SU-DHL-6 (cell line): ENCODE measurements around the gene RGS17.

ENCODE experiments used
- H2AFZ ChIP-seq: fragments of 200-600 bp; sonication (generic); 2 replicates; pipeline ENCODE4 v1.6.1; 2014; ENCODE audit warnings: low read depth, mild to moderate bottlenecking, moderate library complexity, mixed read lengths, antibody characterized with exemption, low read length; ENCODE audit not compliant: severe bottlenecking
- H3F3A ChIP-seq: fragments of 200-600 bp; shearing (Covaris generic); 2 replicates; pipeline ENCODE4 v1.6.0; 2016; ENCODE audit warnings: antibody characterized with exemption, mild to moderate bottlenecking; ENCODE audit not compliant: insufficient read depth
- H3K27ac ChIP-seq: fragments of 200-600 bp; sonication (generic); 2 replicates; pipeline ENCODE4 v1.5.1; 2016; ENCODE audit warnings: low read depth, mild to moderate bottlenecking, low read length, moderate library complexity, mixed read lengths
- H3K27me3 ChIP-seq: fragments of 200-600 bp; sonication (generic), shearing (Covaris generic); 2 replicates; pipeline ENCODE4 v1.6.0; 2014; ENCODE audit warnings: mild to moderate bottlenecking, low read length
- H3K36me3 ChIP-seq: fragments of 200-600 bp; sonication (generic); 2 replicates; pipeline ENCODE4 v1.6.1; 2014; ENCODE audit warnings: mild to moderate bottlenecking, low read length, mixed read lengths
- H3K4me2 ChIP-seq: fragments of 300-600, 200-600 bp; shearing (Covaris generic), sonication (generic); 2 replicates; pipeline ENCODE4 v1.6.0; 2014; ENCODE audit warnings: low read length, low read depth, mild to moderate bottlenecking; ENCODE audit not compliant: poor library complexity, severe bottlenecking
- H3K4me3 ChIP-seq: fragments of 200-600 bp; sonication (generic); 2 replicates; pipeline ENCODE4 v1.5.1; 2014; ENCODE audit warnings: antibody characterized with exemption, low read length, mild to moderate bottlenecking, mixed read lengths; ENCODE audit not compliant: insufficient read depth, poor library complexity, severe bottlenecking
- H3K79me2 ChIP-seq: fragments of 200-600 bp; sonication (generic); 2 replicates; pipeline ENCODE4 v1.6.1; 2014; ENCODE audit warnings: mild to moderate bottlenecking, low read length, moderate library complexity; ENCODE audit not compliant: insufficient read depth
- H3K9ac ChIP-seq: fragments of 200-600 bp; sonication (generic); 2 replicates; pipeline ENCODE4 v1.7.0; 2014; ENCODE audit warnings: mild to moderate bottlenecking, low read length
- H3K9me2 ChIP-seq: fragments of 200-600 bp; sonication (generic); replicated peaks from 2 replicates; pipeline ENCODE4 v1.6.1; 2014; ENCODE audit warnings: low read length; ENCODE audit not compliant: insufficient read depth
- H3K9me3 ChIP-seq: fragments of 200-600 bp; sonication (generic); 2 replicates; pipeline ENCODE4 v1.6.1; 2014; ENCODE audit warnings: low read length, mixed read lengths; ENCODE audit not compliant: insufficient read depth
- H4K20me1 ChIP-seq: fragments of 200-600 bp; sonication (generic); 2 replicates; pipeline ENCODE4 v1.6.1; 2014; ENCODE audit warnings: low read depth, mild to moderate bottlenecking, antibody characterized with exemption, low read length, moderate library complexity, mixed read lengths
- EZH2phosphoT487 ChIP-seq: fragments of 200-600 bp; sonication (generic), shearing (Covaris generic); conservative IDR thresholded peaks from 2 replicates; pipeline ENCODE4 v1.6.1; 2018; ENCODE audit warnings: mild to moderate bottlenecking, antibody characterized with exemption, low read length, moderate library complexity, mixed read lengths
- TF ChIP-seq, protein P1 (sequence below): fragments of 200-600 bp; sonication (generic); IDR thresholded peaks from one replicate; pipeline ENCODE4 v1.5.1; 2017; ENCODE audit warnings: antibody characterized with exemption, mild to moderate bottlenecking, low read length, moderate library complexity; ENCODE audit not compliant: insufficient read depth, poor library complexity, severe bottlenecking

Gene RGS17

DNA sequence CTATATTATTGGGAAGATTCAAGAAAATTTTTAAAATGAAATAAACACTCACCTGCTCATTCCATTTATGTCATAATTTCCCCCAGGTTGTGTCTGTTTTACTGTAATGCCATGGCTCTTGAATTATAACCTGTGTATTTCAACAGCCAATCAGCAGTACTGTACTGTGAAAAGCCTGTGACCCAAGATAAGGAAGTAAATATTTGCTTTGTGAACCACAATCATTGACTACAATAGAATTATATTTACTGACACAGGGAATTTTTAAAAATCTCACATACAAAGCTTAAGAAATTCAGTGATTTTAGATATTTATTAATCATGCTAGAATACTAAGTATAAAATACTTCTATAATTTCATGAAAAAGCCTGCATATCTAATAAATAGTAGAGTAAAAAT is 6.0 kb downstream of the RGS17 start:
- no peak overlapping the region for H2AFZ ChIP-seq
- no peaks in the 10 kb centered on the region for H3K9me2 ChIP-seq
- no peaks in the 10 kb centered on the region for H3K9me3 ChIP-seq
- no peaks in the 10 kb centered on the region for H3K27me3 ChIP-seq
- no peaks in the 10 kb centered on the region for H3K36me3 ChIP-seq
- TF ChIP-seq, protein P1, sequence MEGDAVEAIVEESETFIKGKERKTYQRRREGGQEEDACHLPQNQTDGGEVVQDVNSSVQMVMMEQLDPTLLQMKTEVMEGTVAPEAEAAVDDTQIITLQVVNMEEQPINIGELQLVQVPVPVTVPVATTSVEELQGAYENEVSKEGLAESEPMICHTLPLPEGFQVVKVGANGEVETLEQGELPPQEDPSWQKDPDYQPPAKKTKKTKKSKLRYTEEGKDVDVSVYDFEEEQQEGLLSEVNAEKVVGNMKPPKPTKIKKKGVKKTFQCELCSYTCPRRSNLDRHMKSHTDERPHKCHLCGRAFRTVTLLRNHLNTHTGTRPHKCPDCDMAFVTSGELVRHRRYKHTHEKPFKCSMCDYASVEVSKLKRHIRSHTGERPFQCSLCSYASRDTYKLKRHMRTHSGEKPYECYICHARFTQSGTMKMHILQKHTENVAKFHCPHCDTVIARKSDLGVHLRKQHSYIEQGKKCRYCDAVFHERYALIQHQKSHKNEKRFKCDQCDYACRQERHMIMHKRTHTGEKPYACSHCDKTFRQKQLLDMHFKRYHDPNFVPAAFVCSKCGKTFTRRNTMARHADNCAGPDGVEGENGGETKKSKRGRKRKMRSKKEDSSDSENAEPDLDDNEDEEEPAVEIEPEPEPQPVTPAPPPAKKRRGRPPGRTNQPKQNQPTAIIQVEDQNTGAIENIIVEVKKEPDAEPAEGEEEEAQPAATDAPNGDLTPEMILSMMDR = no peak
- no peak for TF ChIP-seq EZH2phosphoT487
- H3K4me3 ChIP-seq = no peak overlapping the region
- no peak overlapping the region for H3K9ac ChIP-seq
- H3K4me2 ChIP-seq = no peak overlapping the region
- H3F3A ChIP-seq = no peaks in the 10 kb centered on the region
- no peak overlapping the region for H3K27ac ChIP-seq
- no peaks in the 10 kb centered on the region for H3K79me2 ChIP-seq
- no peaks in the 10 kb centered on the region for H4K20me1 ChIP-seq

DNA sequence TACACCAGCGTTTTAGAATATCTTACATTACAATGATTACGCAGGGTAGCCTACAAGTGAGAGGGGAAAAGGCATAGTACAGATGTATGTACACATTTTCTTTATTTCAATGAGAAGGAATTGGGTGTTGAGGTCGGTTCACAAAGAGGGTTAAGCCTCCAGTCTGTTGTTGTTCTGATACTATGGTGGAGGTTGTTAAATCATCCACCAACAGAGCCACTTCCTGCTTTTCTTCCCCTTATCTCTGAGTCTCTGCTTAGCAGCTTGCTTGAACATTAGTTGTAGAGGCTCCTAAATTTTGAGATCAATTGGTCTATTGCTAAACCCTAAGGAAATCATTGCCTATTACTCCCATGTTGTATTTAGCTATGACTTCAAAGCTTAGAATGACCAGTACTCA is 7.3 kb downstream of the RGS17 start:
- Histone ChIP-seq H3F3A (no peaks in the 10 kb centered on the region), H3K9me2 (no peaks in the 10 kb centered on the region), H3K9ac (no peak overlapping the region), H3K4me2 (no peak overlapping the region), H3K4me3 (no peak overlapping the region), H2AFZ (no peak overlapping the region), H3K9me3 (no peaks in the 10 kb centered on the region), H3K27me3 (no peaks in the 10 kb centered on the region), H3K27ac (no peak overlapping the region), H4K20me1 (no peaks in the 10 kb centered on the region), H3K79me2 (no peaks in the 10 kb centered on the region), H3K36me3 (no peaks in the 10 kb centered on the region)
- TF ChIP-seq, protein P1 = no peak
- no peak for TF ChIP-seq EZH2phosphoT487

DNA sequence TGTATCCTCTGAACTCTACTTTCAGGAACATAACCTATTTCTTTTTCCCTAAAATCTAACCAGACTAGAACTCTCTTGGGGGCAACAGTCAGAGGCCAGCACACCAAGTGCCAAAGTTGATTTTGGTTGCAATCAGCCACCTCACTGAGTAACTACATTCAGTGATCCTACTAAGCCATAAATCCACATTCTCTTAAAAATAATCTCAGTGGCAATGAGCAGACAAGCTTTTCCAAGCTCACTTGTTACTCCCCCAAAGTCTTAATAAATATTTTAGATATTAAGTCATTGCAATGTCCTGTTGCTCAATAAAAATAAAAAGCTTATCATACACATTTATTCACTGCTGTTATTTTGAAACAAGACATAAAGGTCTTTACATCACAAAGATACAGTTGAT is 9.8 kb downstream of the RGS17 start:
- no peaks in the 10 kb centered on the region for H3F3A ChIP-seq
- H3K9ac ChIP-seq = no peak overlapping the region
- no peak overlapping the region for H3K4me3 ChIP-seq
- no peak for TF ChIP-seq EZH2phosphoT487
- TF ChIP-seq, protein P1 = no peak
- H3K4me2 ChIP-seq = no peak overlapping the region
- no peak overlapping the region for H3K27ac ChIP-seq
- no peak overlapping the region for H2AFZ ChIP-seq
- no peaks in the 10 kb centered on the region for H4K20me1 ChIP-seq
- no peaks in the 10 kb centered on the region for H3K79me2 ChIP-seq
- no peaks in the 10 kb centered on the region for H3K9me2 ChIP-seq
- H3K9me3 ChIP-seq = no peaks in the 10 kb centered on the region
- H3K36me3 ChIP-seq = no peaks in the 10 kb centered on the region
- no peaks in the 10 kb centered on the region for H3K27me3 ChIP-seq
